HG03064 (cell line): ENCODE data around the gene CAP2.
"Not testable (repeated sequence)": the region's sequence is repeated elsewhere in the genome, so short reads cannot be mapped to it uniquely, and the experiment has no call there.

Source experiments
- ATAC-seq: cut with Tn5 transposase; IDR thresholded peaks from one replicate; pipeline ENCODE4 v1.9.1; 2021; ENCODE audit warnings: low read depth; ENCODE audit not compliant: unreplicated experiment

CAP2 gene

DNA sequence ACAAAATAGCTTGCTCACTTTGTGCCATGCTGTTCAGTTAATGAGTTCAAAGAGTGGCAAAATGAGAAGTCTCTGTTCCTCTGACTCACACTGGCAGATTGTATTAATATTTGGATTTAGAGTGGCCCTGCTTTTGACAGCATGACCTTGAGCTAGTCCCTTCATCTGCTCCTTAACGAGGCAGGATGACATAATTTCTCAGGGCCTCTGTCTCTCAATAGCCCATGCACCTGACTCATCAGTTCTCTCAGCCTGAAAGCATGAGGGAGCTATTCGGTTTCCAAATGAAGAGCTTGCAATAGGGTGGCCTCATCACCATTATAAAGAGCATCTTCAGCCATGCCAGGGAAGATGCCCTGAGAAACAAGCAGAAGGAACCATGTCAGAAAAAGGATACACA lies 38.2 kb downstream of the CAP2 start:
- ATAC-seq = no peak

DNA sequence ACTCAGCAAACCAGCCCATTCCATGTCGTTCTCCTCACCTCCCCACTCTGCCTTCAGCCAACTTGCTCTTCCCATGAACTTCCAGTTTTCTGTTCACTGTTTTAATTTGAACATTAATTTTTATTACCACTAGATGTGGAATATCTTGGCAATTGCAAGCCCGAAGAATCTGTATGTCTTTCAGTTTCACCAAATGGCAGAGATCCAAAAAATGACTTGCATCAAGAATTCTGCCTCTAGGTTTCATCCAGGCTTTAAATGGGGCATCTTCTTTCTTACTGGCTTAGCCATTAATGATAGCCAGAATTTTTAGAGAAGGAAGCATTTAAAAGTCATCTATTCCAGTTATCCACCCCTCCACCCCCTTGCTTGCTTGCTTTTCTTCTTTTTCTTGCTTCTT lies 39.0 kb downstream of the CAP2 start:
- no peak for ATAC-seq

- ATAC-seq = no peak
Measured at GRCh38 chr6:17439243-17439993, 46.0 kb downstream of the CAP2 start.

- ATAC-seq = not testable (repeated sequence)
Measured at GRCh38 chr6:17440811-17441210, 47.4 kb downstream of the CAP2 start.

- no peak for ATAC-seq
Measured at GRCh38 chr6:17442196-17442595, 48.8 kb downstream of the CAP2 start.

DNA sequence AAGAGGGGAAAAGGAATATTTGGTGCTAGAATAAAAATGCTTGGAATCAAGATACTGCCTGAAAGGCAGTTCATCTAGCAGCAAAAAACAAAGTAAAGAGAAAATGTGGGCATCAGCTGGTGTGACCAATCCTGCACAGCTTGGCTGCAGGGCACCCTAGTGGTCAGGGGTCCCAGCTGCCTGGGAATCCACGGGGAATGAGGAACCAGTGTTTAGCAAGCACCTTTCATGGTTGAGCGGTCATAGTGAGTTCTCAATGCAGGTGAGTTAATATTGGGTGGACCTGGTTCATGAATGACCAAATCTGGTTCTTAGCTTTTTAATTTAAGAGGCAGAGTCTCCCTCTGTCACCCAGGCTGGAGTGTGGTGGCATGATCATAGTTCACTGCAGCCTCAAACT lies 53.3 kb downstream of the CAP2 start:
- ATAC-seq = no peak

DNA sequence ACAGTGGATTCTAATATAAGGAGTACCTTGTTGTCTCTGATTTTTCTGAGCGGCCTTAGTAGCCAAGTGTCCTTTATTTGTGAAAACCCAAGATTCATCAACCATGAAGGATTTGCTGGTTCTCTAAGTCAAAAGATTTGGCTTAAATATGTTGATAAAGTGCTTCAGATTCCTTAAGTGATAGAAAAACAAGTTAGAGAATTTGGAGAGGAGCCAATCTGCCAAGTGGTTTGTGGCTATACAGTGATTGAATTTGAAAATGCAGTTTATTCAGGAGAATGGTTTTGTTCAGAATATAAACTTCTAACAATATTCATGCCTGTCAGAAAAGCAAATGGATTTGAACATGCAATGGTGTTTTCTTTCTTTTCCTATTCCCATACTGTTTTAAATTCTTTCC lies 54.8 kb downstream of the CAP2 start:
- ATAC-seq = no peak

DNA sequence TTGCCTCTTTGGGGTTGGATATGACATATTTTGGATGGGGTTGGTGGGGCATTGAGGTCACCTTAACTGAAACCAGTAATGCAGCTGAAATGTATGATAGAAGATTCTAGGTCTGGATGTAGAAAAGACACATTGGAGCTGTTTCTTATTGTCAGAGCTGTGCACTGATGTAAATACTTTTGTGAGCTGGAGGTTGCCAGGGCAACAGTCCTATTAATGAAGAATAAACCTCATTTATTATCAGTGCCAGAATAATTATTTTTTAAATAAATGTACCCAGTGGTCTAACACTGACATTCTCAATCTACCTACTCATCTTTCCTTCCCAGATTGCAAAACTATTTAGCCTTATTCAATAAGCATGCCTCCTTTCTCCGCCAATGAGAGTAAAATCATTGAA lies 57.0 kb downstream of the CAP2 start:
- ATAC-seq = no peak

DNA sequence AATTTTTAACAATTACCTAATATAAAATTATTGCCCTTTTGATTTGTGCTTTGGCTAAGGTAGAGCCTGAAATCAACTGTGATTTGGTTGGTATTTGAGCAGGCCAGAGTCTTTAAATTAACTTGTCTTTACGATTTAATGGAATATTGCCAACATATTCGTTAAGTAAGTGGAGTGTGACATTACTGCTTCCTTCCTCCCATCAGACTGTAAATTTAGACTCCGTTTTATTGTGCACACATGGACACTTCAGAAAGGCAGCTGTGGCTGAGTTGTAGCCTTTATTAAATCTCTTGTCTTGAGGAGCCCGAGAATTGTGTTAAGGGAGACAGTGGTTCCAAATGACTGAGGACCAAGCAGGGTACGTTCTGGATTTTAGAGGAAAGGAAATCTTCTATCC lies 57.4 kb downstream of the CAP2 start:
- no peak for ATAC-seq

- no peak for ATAC-seq
Measured at GRCh38 chr6:17452096-17452495, 58.7 kb downstream of the CAP2 start.

- no peak for ATAC-seq
Measured at GRCh38 chr6:17454316-17455005, 61.1 kb downstream of the CAP2 start.

GRCh38 chr6:17455919-17456318 lies 62.5 kb downstream of the CAP2 start:
- no peak for ATAC-seq

DNA sequence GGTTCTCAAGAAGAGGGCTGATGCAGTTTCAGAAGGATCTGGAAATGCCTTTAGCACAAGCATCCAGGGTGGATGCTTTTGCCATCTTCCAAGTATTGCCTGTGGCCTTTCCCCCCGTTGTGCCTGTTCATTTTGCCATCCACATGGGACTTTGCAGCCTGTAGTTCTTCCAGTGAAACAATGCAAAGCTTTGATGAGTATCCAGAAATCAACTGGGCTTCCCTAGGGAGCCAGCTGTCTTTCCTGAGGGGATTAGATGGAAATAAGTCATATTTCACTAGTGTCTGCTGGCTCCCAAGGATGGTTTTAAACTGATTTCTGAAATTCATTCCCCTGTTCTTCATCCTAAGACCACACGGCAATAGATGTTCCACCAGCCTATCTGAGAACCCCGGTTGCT lies 63.3 kb downstream of the CAP2 start:
- ATAC-seq = no peak

DNA sequence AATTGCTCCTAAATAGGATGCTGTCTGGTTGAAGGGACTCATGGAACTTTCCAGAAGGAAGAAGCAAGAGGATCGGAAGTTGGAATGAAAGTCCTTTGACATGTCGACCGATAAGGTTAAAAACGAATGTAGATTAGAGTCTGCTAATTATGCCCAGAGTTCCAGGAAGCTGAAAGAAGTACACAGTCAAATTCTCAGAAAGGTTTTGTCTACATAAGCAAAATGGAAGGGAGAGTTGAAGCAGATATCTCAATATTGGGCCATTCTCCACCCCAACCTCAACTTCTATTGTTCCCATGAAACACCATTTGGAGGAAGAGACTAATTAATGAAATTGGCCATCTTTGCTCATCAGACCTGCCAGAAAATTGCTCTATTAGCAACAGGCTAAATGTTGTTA lies 64.0 kb downstream of the CAP2 start:
- ATAC-seq = no peak

- ATAC-seq = no peak
Measured at GRCh38 chr6:17457956-17458355, 64.6 kb downstream of the CAP2 start.

- no peak for ATAC-seq
Measured at GRCh38 chr6:17458966-17459365, 65.6 kb downstream of the CAP2 start.

DNA sequence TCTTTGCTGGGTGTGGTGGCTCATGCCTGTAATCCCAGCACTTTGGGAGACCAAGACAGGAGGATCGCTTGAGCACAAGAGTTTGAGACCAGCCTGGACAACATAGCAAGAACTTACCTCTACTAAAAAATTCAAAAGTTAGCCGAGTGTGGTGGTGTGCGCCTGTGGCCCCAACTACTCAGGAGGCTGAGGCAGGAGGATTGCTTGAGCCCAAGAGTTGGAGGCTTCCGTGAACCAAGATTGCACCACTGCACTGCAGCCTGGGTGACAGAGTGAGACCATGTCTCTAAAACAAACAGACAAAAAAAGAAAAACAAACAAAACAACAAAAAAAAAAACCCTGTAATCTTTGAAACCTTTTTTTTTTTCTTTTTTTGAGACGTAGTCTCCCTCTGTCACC lies 67.5 kb downstream of the CAP2 start:
- no peak for ATAC-seq

- no peak for ATAC-seq
Measured at GRCh38 chr6:17466147-17466546, 72.8 kb downstream of the CAP2 start.

- ATAC-seq = no peak
Measured at GRCh38 chr6:17466707-17467106, 73.3 kb downstream of the CAP2 start.

- ATAC-seq = no peak
Measured at GRCh38 chr6:17469006-17469832, 75.8 kb downstream of the CAP2 start.

GRCh38 chr6:17470202-17470937 lies 77.0 kb downstream of the CAP2 start:
- no peak for ATAC-seq
